Measurements from ENCODE around the gene IRF2. TPM values are rescaled to one million over a fixed set of nuclear protein-coding genes. Genes with fewer than 3 reads are reported as not detected.

The IRF2 gene
- total RNA-seq, 2 donors from 2014 or later, result 17.3 to 24.6 TPM

DNA sequence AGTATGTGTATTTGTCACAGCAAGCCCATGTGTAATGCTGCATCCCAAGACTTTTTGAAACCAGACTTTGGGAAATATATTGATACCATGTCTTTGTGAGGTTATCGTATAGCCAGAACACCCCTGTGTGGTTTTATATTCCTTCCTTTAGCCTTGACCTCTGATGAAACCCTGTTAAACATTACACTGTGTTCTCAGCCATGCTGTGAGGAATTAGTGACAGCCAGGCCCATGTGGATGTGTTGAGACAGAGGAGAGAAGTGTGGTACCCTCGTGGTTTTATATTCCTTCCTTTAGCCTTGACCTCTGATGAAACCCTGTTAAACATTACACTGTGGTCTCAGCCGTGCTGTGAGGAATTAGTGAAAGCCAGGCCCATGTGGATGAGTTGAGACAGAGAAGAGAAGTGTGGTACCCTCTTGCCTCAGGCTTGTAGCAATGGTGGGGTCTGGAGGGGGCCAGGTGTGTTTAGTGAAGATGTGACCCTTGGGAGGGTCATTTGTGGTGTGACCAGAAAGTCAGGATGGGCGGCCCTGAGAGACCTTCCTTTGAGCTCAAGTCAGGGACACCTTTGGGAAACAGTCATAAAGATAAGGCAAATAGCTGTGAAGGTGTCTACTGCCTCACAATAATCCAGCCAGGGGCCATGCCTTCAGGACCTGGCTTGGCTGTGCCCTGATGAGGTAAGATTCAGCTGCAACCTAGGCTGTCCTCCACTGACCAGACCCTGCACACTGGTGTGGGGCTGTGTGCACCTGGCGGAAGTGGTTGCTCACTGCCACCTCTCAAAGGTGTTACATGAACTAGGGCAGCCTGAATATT, 110.0 kb downstream of the IRF2 start:
- Mint-ChIP-seq H3K9me3 (no peaks in the 10 kb centered on the region), H3K27me3 (ENCODE audit: insufficient read depth) (no peaks in the 10 kb centered on the region), H3K27ac (no peak overlapping the region), H3K36me3 (ENCODE audit: low read depth) (no peaks in the 10 kb centered on the region), H3K4me3 (no peak overlapping the region), H3K4me1 (peaks cover 4% of the 10 kb centered on the region)
- H3K36me3 ChIP-seq (ENCODE audit: control insufficient read depth, insufficient read depth, low read length), result no peaks in the 10 kb centered on the region
- H3K27me3 ChIP-seq (ENCODE audit: control insufficient read depth, insufficient read depth, low read length, poor library complexity, severe bottlenecking), result no peaks in the 10 kb centered on the region
- TF ChIP-seq, protein P1, sequence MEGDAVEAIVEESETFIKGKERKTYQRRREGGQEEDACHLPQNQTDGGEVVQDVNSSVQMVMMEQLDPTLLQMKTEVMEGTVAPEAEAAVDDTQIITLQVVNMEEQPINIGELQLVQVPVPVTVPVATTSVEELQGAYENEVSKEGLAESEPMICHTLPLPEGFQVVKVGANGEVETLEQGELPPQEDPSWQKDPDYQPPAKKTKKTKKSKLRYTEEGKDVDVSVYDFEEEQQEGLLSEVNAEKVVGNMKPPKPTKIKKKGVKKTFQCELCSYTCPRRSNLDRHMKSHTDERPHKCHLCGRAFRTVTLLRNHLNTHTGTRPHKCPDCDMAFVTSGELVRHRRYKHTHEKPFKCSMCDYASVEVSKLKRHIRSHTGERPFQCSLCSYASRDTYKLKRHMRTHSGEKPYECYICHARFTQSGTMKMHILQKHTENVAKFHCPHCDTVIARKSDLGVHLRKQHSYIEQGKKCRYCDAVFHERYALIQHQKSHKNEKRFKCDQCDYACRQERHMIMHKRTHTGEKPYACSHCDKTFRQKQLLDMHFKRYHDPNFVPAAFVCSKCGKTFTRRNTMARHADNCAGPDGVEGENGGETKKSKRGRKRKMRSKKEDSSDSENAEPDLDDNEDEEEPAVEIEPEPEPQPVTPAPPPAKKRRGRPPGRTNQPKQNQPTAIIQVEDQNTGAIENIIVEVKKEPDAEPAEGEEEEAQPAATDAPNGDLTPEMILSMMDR (conservative IDR thresholded peaks at IDR 0.05), result no peak
- DNase-seq, result peak; percentile 24
- no peak overlapping the region for H3K27ac ChIP-seq (ENCODE audit: low read depth, low read length)
- no peak overlapping the region for H3K4me3 ChIP-seq (ENCODE audit: low read length)
- no peaks in the 10 kb centered on the region for H3K4me1 ChIP-seq (ENCODE audit: control insufficient read depth, insufficient read depth, low read length)
- 83 to 89% methylated on average over 3 to 5 of the region's 5 CpGs for WGBS, 2 experiments (ENCODE audit: insufficient coverage in 1 of 2, insufficient read length in 1 of 2)
- H3K9ac ChIP-seq (ENCODE audit: extremely low read depth, low read length, poor library complexity, severe bottlenecking), result no peak overlapping the region
- no peaks in the 10 kb centered on the region for H3K9me3 ChIP-seq (ENCODE audit: control insufficient read depth, low read length)

GRCh38 chr4:184363258-184363657, 111.1 kb downstream of the IRF2 start:
- no peak overlapping the region for H3K27ac Mint-ChIP-seq
- Histone ChIP-seq H3K9ac (ENCODE audit: extremely low read depth, low read length, poor library complexity, severe bottlenecking) (no peak overlapping the region), H3K27ac (ENCODE audit: low read depth, low read length) (no peak overlapping the region), H3K36me3 (ENCODE audit: control insufficient read depth, insufficient read depth, low read length) (no peaks in the 10 kb centered on the region), H3K27me3 (ENCODE audit: control insufficient read depth, insufficient read depth, low read length, poor library complexity, severe bottlenecking) (no peaks in the 10 kb centered on the region), H3K4me1 (ENCODE audit: control insufficient read depth, insufficient read depth, low read length) (no peaks in the 10 kb centered on the region), H3K9me3 (ENCODE audit: control insufficient read depth, low read length) (no peaks in the 10 kb centered on the region), H3K4me3 (ENCODE audit: low read length) (no peak overlapping the region)
- WGBS, 2 experiments (ENCODE audit: insufficient coverage in 1 of 2, insufficient read length in 1 of 2), result 85 to 95% methylated on average over 4 to 6 of the region's 6 CpGs
- H3K27me3 Mint-ChIP-seq (ENCODE audit: insufficient read depth), result no peaks in the 10 kb centered on the region
- DNase-seq, result peak; percentile 18
- no peaks in the 10 kb centered on the region for H3K36me3 Mint-ChIP-seq (ENCODE audit: low read depth)
- no peak overlapping the region for H3K4me3 Mint-ChIP-seq
- peaks cover 10% of the 10 kb centered on the region for H3K4me1 Mint-ChIP-seq
- no peaks in the 10 kb centered on the region for H3K9me3 Mint-ChIP-seq
- TF ChIP-seq, protein P1 (conservative IDR thresholded peaks at IDR 0.05), result no peak

DNA sequence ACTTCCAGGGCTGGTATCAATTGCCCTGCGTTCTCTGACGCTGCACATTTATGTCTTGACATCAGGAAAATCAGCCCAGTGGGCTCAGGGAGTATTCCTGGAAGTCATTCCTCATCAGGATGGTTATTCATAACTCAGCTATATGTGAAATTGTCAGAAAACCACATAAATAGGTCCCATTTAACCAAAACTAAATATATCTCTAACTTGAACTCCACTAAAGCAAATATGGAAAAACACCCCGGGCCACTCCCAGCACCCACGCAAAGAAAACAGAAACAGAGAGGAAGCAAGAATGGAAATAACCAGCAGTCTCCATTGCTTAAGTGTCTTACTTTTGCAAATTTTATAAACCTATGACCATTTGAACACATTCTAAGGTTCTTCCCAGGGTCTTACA, 112.0 kb downstream of the IRF2 start:
- Mint-ChIP-seq H3K36me3 (ENCODE audit: low read depth) (no peaks in the 10 kb centered on the region), H3K4me1 (peaks cover 10% of the 10 kb centered on the region), H3K4me3 (no peak overlapping the region), H3K9me3 (no peaks in the 10 kb centered on the region), H3K27ac (no peak overlapping the region), H3K27me3 (ENCODE audit: insufficient read depth) (no peaks in the 10 kb centered on the region)
- no peak overlapping the region for H3K4me3 ChIP-seq (ENCODE audit: low read length)
- peak; percentile 5 for DNase-seq
- H3K36me3 ChIP-seq (ENCODE audit: control insufficient read depth, insufficient read depth, low read length), result no peaks in the 10 kb centered on the region
- WGBS, 2 experiments (ENCODE audit: insufficient coverage in 1 of 2, insufficient read length in 1 of 2), result 90 to 91% methylated on average over 4 of the region's 4 CpGs
- TF ChIP-seq, protein P1 (conservative IDR thresholded peaks at IDR 0.05), result no peak
- H3K9me3 ChIP-seq (ENCODE audit: control insufficient read depth, low read length), result no peaks in the 10 kb centered on the region
- H3K27me3 ChIP-seq (ENCODE audit: control insufficient read depth, insufficient read depth, low read length, poor library complexity, severe bottlenecking), result no peaks in the 10 kb centered on the region
- H3K9ac ChIP-seq (ENCODE audit: extremely low read depth, low read length, poor library complexity, severe bottlenecking), result no peak overlapping the region
- no peak overlapping the region for H3K27ac ChIP-seq (ENCODE audit: low read depth, low read length)
- H3K4me1 ChIP-seq (ENCODE audit: control insufficient read depth, insufficient read depth, low read length), result no peaks in the 10 kb centered on the region

All from endodermal cell (in vitro differentiated cells).